Neural cell (in vitro differentiated cells): ENCODE results near the gene KLHDC7B. TPM values are rescaled to one million over a fixed set of nuclear protein-coding genes. Genes with fewer than 3 reads are reported as not detected.
A peak's percentile ranks its signal among the peaks of the same experiment; 100 is the strongest.

Experiments
- H2AFZ ChIP-seq: fragments of 200-600, 300-800 bp; sonication (generic), shearing (Covaris generic); 2 replicates; pipeline ENCODE4 v1.6.0; 2014; ENCODE audit warnings: low read depth, mild to moderate bottlenecking, antibody characterized with exemption, low read length, moderate library complexity
- H3F3A ChIP-seq: fragments of 200-600 bp; shearing (Covaris generic); 2 replicates; pipeline ENCODE4 v1.6.1; 2016; ENCODE audit warnings: mild to moderate bottlenecking, moderate library complexity, mixed read lengths, antibody characterized with exemption, low read length; ENCODE audit not compliant: insufficient read depth, poor library complexity, severe bottlenecking
- H3K27ac ChIP-seq: fragments of 200-600, 300-800 bp; sonication (generic), shearing (Covaris generic); 2 replicates; pipeline ENCODE4 v1.5.1; 2014; ENCODE audit warnings: mild to moderate bottlenecking, low read length, moderate library complexity
- H3K27me3 ChIP-seq: fragments of 300-800, 200-600 bp; sonication (generic), shearing (Covaris generic); 2 replicates; pipeline ENCODE4 v1.6.0; 2014; ENCODE audit warnings: mild to moderate bottlenecking, low read depth, low read length, moderate library complexity; ENCODE audit not compliant: insufficient read depth
- H3K36me3 ChIP-seq: fragments of 300-800, 200-600 bp; sonication (generic), shearing (Covaris generic); 2 replicates; pipeline ENCODE4 v1.5.1; 2014; ENCODE audit warnings: mild to moderate bottlenecking, antibody characterized with exemption, low read length, moderate library complexity; ENCODE audit not compliant: insufficient read depth
- H3K4me2 ChIP-seq: fragments of 300-800, 200-600 bp; sonication (generic), shearing (Covaris generic); 2 replicates; pipeline ENCODE4 v1.6.0; 2014; ENCODE audit warnings: mild to moderate bottlenecking, low read length
- H3K4me3 ChIP-seq: fragments of 300-800, 200-600 bp; sonication (generic), shearing (Covaris generic); 2 replicates; pipeline ENCODE4 v1.5.1; 2014; ENCODE audit warnings: mild to moderate bottlenecking, low read length, moderate library complexity
- H3K79me2 ChIP-seq: fragments of 200-600 bp; shearing (Covaris generic); replicated peaks from 2 replicates; pipeline ENCODE4 v1.6.0; 2014; ENCODE audit warnings: mild to moderate bottlenecking, low read length, moderate library complexity; ENCODE audit not compliant: insufficient read depth
- H3K9ac ChIP-seq: fragments of 300-800, 200-600 bp; sonication (generic), shearing (Covaris generic); 2 replicates; pipeline ENCODE4 v1.6.1; 2016; ENCODE audit warnings: mild to moderate bottlenecking, low read length, mixed read lengths
- H3K9me2 ChIP-seq: fragments of 200-600 bp; shearing (Covaris generic); 2 replicates; pipeline ENCODE4 v1.6.1; 2016; ENCODE audit warnings: mild to moderate bottlenecking, low read length, mixed read lengths; ENCODE audit not compliant: insufficient read depth
- H3K9me3 ChIP-seq: fragments of 200-600, 300-800 bp; sonication (generic), shearing (Covaris generic); 2 replicates; pipeline ENCODE4 v1.6.1; 2016; ENCODE audit warnings: mild to moderate bottlenecking, mixed run types, low read length, moderate library complexity, mixed read lengths
- H4K20me1 ChIP-seq: fragments of 200-600 bp; shearing (Covaris generic); 2 replicates; pipeline ENCODE4 v1.6.1; 2016; ENCODE audit warnings: mild to moderate bottlenecking, mixed run types; ENCODE audit not compliant: insufficient read depth
- EP300 ChIP-seq: fragments of 450-650 bp; conservative IDR thresholded peaks from 2 replicates; pipeline ENCODE4 v1.6.1; 2014; ENCODE audit warnings: antibody characterized with exemption, mild to moderate bottlenecking, moderate library complexity; ENCODE audit not compliant: poor library complexity, severe bottlenecking
- EZH2 ChIP-seq: fragments of 200-600, 300-800 bp; shearing (Covaris generic), sonication (generic); IDR thresholded peaks from 2 replicates; pipeline ENCODE4 v1.6.1; 2014; ENCODE audit warnings: antibody characterized with exemption, low read length, borderline replicate concordance, mild to moderate bottlenecking; ENCODE audit not compliant: insufficient read depth, poor library complexity, severe bottlenecking
- MXI1 ChIP-seq: fragments of 450-650 bp; conservative IDR thresholded peaks from 2 replicates; pipeline ENCODE4 v1.6.1; 2014; ENCODE audit warnings: antibody characterized with exemption, mild to moderate bottlenecking; ENCODE audit not compliant: poor library complexity, severe bottlenecking
- POLR2AphosphoS5 ChIP-seq: IDR thresholded peaks from 2 replicates; pipeline ENCODE4 v1.6.1; 2012
- RAD21 ChIP-seq: fragments of 450-650 bp; conservative IDR thresholded peaks from 2 replicates; pipeline ENCODE4 v1.6.1; 2014; ENCODE audit warnings: antibody characterized with exemption, mild to moderate bottlenecking, moderate library complexity
- SMC3 ChIP-seq: fragments of 450-650 bp; conservative IDR thresholded peaks from 2 replicates; pipeline ENCODE4 v1.6.1; 2014; ENCODE audit warnings: antibody characterized with exemption, mild to moderate bottlenecking, moderate library complexity; ENCODE audit not compliant: poor library complexity
- TAF1 ChIP-seq: IDR thresholded peaks from 2 replicates; pipeline ENCODE4 v1.6.1; 2012; ENCODE audit warnings: low read depth
- polyA plus RNA-seq: library from polyadenylated mRNA; depleted of rRNA; stranded (reverse); fragments of >200 nt; gene quantifications from 2 replicates; pipeline ENCODE4 v1.2.3, GENCODE V29; 2014
- TF ChIP-seq, protein P1 (sequence below): IDR thresholded peaks from 2 replicates; pipeline ENCODE4 v1.6.1; 2012; ENCODE audit warnings: borderline replicate concordance
- TF ChIP-seq, protein P2 (sequence below): fragments of 450-650 bp; IDR thresholded peaks from 2 replicates; pipeline ENCODE4 v1.5.1; 2014; ENCODE audit warnings: antibody characterized with exemption, mild to moderate bottlenecking, moderate library complexity; ENCODE audit not compliant: poor library complexity, severe bottlenecking

KLHDC7B gene
- polyA plus RNA-seq, 1 donor from 2014 or later = not detected

DNA sequence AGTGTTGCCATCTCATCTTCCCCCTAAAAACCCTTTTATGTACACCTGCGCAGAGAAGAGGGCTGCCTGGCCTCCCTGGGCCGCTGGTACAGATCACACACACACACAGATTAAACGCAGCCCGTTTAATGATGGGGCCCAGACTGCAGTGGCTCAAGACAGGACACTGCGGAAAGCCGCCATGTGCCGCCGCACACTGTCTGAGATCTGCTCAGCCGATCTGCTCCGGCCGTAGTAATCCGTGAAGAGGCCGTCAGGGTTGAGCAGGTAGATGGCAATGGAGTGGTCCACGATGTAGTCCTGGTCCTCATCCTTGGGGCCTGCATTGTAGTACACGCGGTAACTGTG, 22.3 kb upstream of the KLHDC7B start:
- no peaks in the 10 kb centered on the region for H3K9me3 ChIP-seq
- H3K27ac ChIP-seq = no peak overlapping the region
- H4K20me1 ChIP-seq = no peaks in the 10 kb centered on the region
- no peak overlapping the region for H2AFZ ChIP-seq
- H3F3A ChIP-seq = no peaks in the 10 kb centered on the region
- H3K9me2 ChIP-seq = no peaks in the 10 kb centered on the region
- H3K9ac ChIP-seq = no peak overlapping the region
- no peaks in the 10 kb centered on the region for H3K79me2 ChIP-seq
- TF ChIP-seq EZH2 = no peak
- TF ChIP-seq, protein P1, sequence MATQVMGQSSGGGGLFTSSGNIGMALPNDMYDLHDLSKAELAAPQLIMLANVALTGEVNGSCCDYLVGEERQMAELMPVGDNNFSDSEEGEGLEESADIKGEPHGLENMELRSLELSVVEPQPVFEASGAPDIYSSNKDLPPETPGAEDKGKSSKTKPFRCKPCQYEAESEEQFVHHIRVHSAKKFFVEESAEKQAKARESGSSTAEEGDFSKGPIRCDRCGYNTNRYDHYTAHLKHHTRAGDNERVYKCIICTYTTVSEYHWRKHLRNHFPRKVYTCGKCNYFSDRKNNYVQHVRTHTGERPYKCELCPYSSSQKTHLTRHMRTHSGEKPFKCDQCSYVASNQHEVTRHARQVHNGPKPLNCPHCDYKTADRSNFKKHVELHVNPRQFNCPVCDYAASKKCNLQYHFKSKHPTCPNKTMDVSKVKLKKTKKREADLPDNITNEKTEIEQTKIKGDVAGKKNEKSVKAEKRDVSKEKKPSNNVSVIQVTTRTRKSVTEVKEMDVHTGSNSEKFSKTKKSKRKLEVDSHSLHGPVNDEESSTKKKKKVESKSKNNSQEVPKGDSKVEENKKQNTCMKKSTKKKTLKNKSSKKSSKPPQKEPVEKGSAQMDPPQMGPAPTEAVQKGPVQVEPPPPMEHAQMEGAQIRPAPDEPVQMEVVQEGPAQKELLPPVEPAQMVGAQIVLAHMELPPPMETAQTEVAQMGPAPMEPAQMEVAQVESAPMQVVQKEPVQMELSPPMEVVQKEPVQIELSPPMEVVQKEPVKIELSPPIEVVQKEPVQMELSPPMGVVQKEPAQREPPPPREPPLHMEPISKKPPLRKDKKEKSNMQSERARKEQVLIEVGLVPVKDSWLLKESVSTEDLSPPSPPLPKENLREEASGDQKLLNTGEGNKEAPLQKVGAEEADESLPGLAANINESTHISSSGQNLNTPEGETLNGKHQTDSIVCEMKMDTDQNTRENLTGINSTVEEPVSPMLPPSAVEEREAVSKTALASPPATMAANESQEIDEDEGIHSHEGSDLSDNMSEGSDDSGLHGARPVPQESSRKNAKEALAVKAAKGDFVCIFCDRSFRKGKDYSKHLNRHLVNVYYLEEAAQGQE = no peak
- TF ChIP-seq TAF1 = no peak
- TF ChIP-seq MXI1 = no peak
- no peak for TF ChIP-seq RAD21
- TF ChIP-seq SMC3 = no peak
- no peak for TF ChIP-seq EP300
- TF ChIP-seq, protein P2, sequence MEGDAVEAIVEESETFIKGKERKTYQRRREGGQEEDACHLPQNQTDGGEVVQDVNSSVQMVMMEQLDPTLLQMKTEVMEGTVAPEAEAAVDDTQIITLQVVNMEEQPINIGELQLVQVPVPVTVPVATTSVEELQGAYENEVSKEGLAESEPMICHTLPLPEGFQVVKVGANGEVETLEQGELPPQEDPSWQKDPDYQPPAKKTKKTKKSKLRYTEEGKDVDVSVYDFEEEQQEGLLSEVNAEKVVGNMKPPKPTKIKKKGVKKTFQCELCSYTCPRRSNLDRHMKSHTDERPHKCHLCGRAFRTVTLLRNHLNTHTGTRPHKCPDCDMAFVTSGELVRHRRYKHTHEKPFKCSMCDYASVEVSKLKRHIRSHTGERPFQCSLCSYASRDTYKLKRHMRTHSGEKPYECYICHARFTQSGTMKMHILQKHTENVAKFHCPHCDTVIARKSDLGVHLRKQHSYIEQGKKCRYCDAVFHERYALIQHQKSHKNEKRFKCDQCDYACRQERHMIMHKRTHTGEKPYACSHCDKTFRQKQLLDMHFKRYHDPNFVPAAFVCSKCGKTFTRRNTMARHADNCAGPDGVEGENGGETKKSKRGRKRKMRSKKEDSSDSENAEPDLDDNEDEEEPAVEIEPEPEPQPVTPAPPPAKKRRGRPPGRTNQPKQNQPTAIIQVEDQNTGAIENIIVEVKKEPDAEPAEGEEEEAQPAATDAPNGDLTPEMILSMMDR = no peak
- no peak for TF ChIP-seq POLR2AphosphoS5
- no peak overlapping the region for H3K4me2 ChIP-seq
- H3K27me3 ChIP-seq = no peaks in the 10 kb centered on the region
- H3K4me3 ChIP-seq = no peak overlapping the region
- H3K36me3 ChIP-seq = no peaks in the 10 kb centered on the region

DNA sequence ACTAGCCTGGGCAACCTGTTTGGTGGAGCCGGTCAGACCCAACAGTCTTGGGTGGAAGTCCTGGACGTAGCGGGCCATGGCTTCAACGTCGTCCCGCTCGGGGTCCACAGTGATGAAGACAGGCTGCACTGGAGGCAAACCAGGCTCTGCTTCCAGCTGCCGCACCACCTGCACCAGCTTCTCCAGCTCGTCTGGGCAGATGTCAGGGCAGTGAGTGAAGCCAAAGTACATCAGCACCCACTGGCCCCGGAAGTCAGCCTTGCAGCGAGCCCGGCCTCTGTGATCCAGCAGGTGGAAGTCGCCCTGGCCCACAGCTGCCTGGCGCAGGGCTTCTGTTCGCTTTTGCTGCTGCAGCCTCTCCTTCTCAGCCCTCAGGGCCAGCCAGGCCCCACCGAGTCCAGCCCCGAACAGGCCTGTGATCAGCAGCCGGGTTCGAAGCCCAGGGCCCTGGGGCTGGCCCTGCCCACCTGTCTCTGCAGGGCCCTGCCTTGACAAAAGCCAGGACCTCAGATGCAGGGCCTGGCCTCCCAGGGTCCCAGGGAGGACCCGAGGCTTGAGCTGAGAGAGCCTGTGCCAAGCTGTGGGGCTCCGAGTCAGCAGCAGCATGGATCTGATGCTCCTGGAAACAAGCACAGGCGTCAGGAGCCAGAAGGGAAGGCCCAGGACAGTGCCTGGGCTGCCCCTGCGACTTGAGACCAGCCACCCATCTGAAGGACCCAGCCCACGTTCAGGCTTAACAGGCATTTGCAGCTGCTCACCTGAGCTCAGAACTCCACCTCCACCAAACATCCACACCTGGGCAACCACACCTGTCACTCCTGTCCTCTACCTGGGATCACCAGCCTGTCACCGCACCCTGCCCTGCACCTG, 21.7 kb upstream of the KLHDC7B start:
- Histone ChIP-seq H3K4me3 (peak overlapping the region; percentile 95), H3K79me2 (no peaks in the 10 kb centered on the region), H3K9ac (peak overlapping the region; percentile 81), H4K20me1 (no peaks in the 10 kb centered on the region), H3K9me3 (no peaks in the 10 kb centered on the region), H3K27ac (no peak overlapping the region), H2AFZ (no peak overlapping the region), H3K9me2 (no peaks in the 10 kb centered on the region), H3F3A (no peaks in the 10 kb centered on the region), H3K4me2 (peak overlapping the region; percentile 88), H3K27me3 (no peaks in the 10 kb centered on the region), H3K36me3 (no peaks in the 10 kb centered on the region)
- TF ChIP-seq TAF1 (no peak), EP300 (no peak), EZH2 (no peak), RAD21 (no peak), SMC3 (no peak), MXI1 (no peak), POLR2AphosphoS5 (no peak)
- TF ChIP-seq, protein P2 = no peak
- TF ChIP-seq, protein P1 = no peak
